GM18505 (cell line): Measurements from ENCODE around the gene ANKRD40CL.
A peak's percentile ranks its signal among the peaks of the same experiment; 100 is the strongest.

Experiments used
- ATAC-seq: cut with Tn5 transposase; IDR thresholded peaks from one replicate; pipeline ENCODE4 v1.9.1; 2021; ENCODE audit not compliant: unreplicated experiment
- POLR2A ChIP-seq: IDR thresholded peaks from 4 replicates; pipeline ENCODE4 v1.6.1; 2011; ENCODE audit warnings: borderline replicate concordance; ENCODE audit not compliant: insufficient read depth, insufficient read length; ENCODE audit errors: extremely low read depth

The ANKRD40CL gene

GRCh38 chr17:50722746-50723145 lies 44.6 kb downstream of the ANKRD40CL start:
- no peak for ATAC-seq
- TF ChIP-seq POLR2A: no peak

- no peak for TF ChIP-seq POLR2A
- no peak for ATAC-seq
Observed at GRCh38 chr17:50721194-50722010, 45.9 kb downstream of the ANKRD40CL start.

- no peak for ATAC-seq
- no peak for TF ChIP-seq POLR2A
Observed at GRCh38 chr17:50719924-50720794, 47.2 kb downstream of the ANKRD40CL start.

GRCh38 chr17:50719144-50719923 lies 48.0 kb downstream of the ANKRD40CL start, which contains the start of gene LUC7L3:
Gene LUC7L3, plus strand, starts transcription at chr17:50719603. Its CDS starts 130 bp downstream, at chr17:50719733.
- peak; percentile 95 for TF ChIP-seq POLR2A
- peak; percentile 90 for ATAC-seq

GRCh38 chr17:50715471-50715870 lies 51.8 kb downstream of the ANKRD40CL start:
- no peak for TF ChIP-seq POLR2A
- no peak for ATAC-seq

GRCh38 chr17:50712641-50713040 lies 54.7 kb downstream of the ANKRD40CL start:
- no peak for ATAC-seq
- no peak for TF ChIP-seq POLR2A
